B cell (primary cell): ENCODE data around the gene PON3. TPM values are rescaled to one million over a fixed set of nuclear protein-coding genes. Genes with fewer than 3 reads are reported as not detected.

Source experiments
- ATAC-seq: fragments of 200-7000 bp; cut with Tn5 transposase; one replicate; pipeline ENCODE4 v1.10.0; 2021; ENCODE audit warnings: low read depth, mild to moderate bottlenecking, moderate number of reproducible peaks, moderate library complexity
- CTCF ChIA-PET: fragments of 350-600 bp; sonication (Branson Sonifier 250); formaldehyde crosslinking; loops from one replicate; lab custom pipeline; 2021; ENCODE audit warnings: antibody characterized with exemption, inconsistent platforms; lab: Charles Lee
- POLR2A ChIA-PET: fragments of 350-600 bp; sonication (Branson Sonifier 250); formaldehyde crosslinking; loops from one replicate; lab custom pipeline; 2021; ENCODE audit warnings: antibody characterized with exemption; lab: Charles Lee
- DNase-seq: peaks from one replicate; pipeline ENCODE4 v3.0.0; 2013
- H2AFZ ChIP-seq: 2 replicates; pipeline ENCODE4 v1.6.1; 2012; ENCODE audit warnings: mild to moderate bottlenecking, low read depth, low read length; ENCODE audit not compliant: insufficient read depth, poor library complexity, severe bottlenecking
- H3K27ac ChIP-seq, 2 donors: 1 replicate in 1 of 2; 2 replicates in 1 of 2; pipeline ENCODE4 v1.5.1; 2012 to 2013; ENCODE audit warnings: low read length in 2 of 2, mild to moderate bottlenecking in 2 of 2, moderate library complexity in 1 of 2
- H3K27me3 ChIP-seq, 4 experiments: fragments of 200-600 bp in 1 of 4; sonication (generic) in 1 of 4; replicated peaks in 1 of 4; 1 replicate in 2 of 4; 2 replicates in 2 of 4; pipeline versions ENCODE4 v1.6.1 to v1.7.0; 2013 to 2016; ENCODE audit warnings: low read length in 3 of 4, mild to moderate bottlenecking in 2 of 4, mixed read lengths in 1 of 4, moderate library complexity in 1 of 4; ENCODE audit not compliant: insufficient read depth in 4 of 4, control insufficient read depth in 3 of 4; ENCODE audit errors: control extremely low read depth in 1 of 4
- H3K36me3 ChIP-seq, 2 experiments: replicated peaks in 1 of 2; 1 replicate in 1 of 2; 2 replicates in 1 of 2; pipeline versions ENCODE4 v1.6.1 to v1.7.1; 2013; ENCODE audit warnings: low read length in 1 of 2; ENCODE audit not compliant: insufficient read depth in 2 of 2, control insufficient read depth in 1 of 2; ENCODE audit errors: control extremely low read depth in 1 of 2, extremely low read depth in 1 of 2
- H3K4me1 ChIP-seq, 2 donors: fragments of 200-600 bp in 1 of 2; sonication (generic) in 1 of 2; 1 replicate in 1 of 2; 2 replicates in 1 of 2; pipeline versions ENCODE4 v1.5.1 to v1.6.1; 2013 to 2017; ENCODE audit warnings: low read length in 2 of 2; ENCODE audit not compliant: control insufficient read depth in 2 of 2, insufficient read depth in 2 of 2
- H3K4me2 ChIP-seq: replicated peaks from 2 replicates; pipeline ENCODE3; 2012; ENCODE audit warnings: mild to moderate bottlenecking, low read depth, low read length; ENCODE audit not compliant: poor library complexity, severe bottlenecking
- H3K4me3 ChIP-seq, 5 experiments: fragments of 200-600 bp in 1 of 5; sonication (generic) in 1 of 5; 1 replicate in 3 of 5; 2 replicates in 2 of 5; pipeline versions ENCODE4 v1.5.1 to v1.7.0; 2011 to 2016; ENCODE audit warnings: low read length in 4 of 5, mild to moderate bottlenecking in 4 of 5, low read depth in 2 of 5, control low read depth in 1 of 5, moderate library complexity in 1 of 5; ENCODE audit not compliant: insufficient read depth in 1 of 5; ENCODE audit errors: control extremely low read depth in 1 of 5, extremely low read depth in 1 of 5
- H3K79me2 ChIP-seq: fragments of 200-600 bp; sonication (generic); one replicate; pipeline ENCODE4 v1.6.0; 2016; ENCODE audit warnings: low read length; ENCODE audit not compliant: control insufficient read depth, insufficient read depth
- H3K9ac ChIP-seq: fragments of 200-600 bp; sonication (generic); 2 replicates; pipeline ENCODE4 v1.6.1; 2017; ENCODE audit warnings: mild to moderate bottlenecking, low read length, moderate library complexity
- H3K9me3 ChIP-seq, 3 donors: one replicate each; pipeline versions ENCODE4 v1.6.1 to v1.7.1; 2013; ENCODE audit warnings: low read length in 2 of 3; ENCODE audit not compliant: control insufficient read depth in 2 of 3, insufficient read depth in 1 of 3; ENCODE audit errors: control extremely low read depth in 1 of 3
- H4K20me1 ChIP-seq: 2 replicates; pipeline ENCODE4 v1.6.0; 2012; ENCODE audit warnings: mild to moderate bottlenecking, low read length; ENCODE audit not compliant: insufficient read depth, control insufficient read depth, poor library complexity, severe bottlenecking
- H3K27ac Mint-ChIP-seq: one replicate; pipeline ENCODE4 v1.8.0; 2021; ENCODE audit warnings: mixed read lengths
- H3K27me3 Mint-ChIP-seq: one replicate; pipeline ENCODE4 v1.8.0; 2021; ENCODE audit warnings: mixed read lengths
- H3K4me1 Mint-ChIP-seq: one replicate; pipeline ENCODE4 v1.8.0; 2021; ENCODE audit warnings: mixed read lengths
- H3K4me3 Mint-ChIP-seq: one replicate; pipeline ENCODE4 v1.8.0; 2021; ENCODE audit warnings: mixed read lengths
- H3K9me3 Mint-ChIP-seq: one replicate; pipeline ENCODE4 v1.8.0; 2022; ENCODE audit warnings: mixed read lengths; ENCODE audit not compliant: insufficient read depth
- EZH2 ChIP-seq: IDR thresholded peaks from 2 replicates; pipeline ENCODE4 v1.6.1; 2012; ENCODE audit warnings: borderline replicate concordance, low read depth, mild to moderate bottlenecking, moderate library complexity, low read length; ENCODE audit not compliant: insufficient read depth, poor library complexity, severe bottlenecking
- WGBS: methylation state at CpG from one replicate; pipeline ENCODE4 v1.1.5; 2013; ENCODE audit warnings: missing lambda C conversion rate; ENCODE audit not compliant: insufficient coverage; 5-methylcytosine and 5-hydroxymethylcytosine counted together
- intact Hi-C: fragments of 100-400 bp; cut with micrococcal nuclease; formaldehyde crosslinking; loops from one replicate; pipeline ENCODE4 v1.10.0; 2022
- polyA plus RNA-seq: library from polyadenylated mRNA; depleted of rRNA; stranded (reverse); fragments of >200 nt; gene quantifications from 2 replicates; pipeline ENCODE4 v1.2.3, GENCODE V29; 2012
- total RNA-seq, 2 donors: library from RNA; stranded (reverse); fragments of 120-200 nt in 1 of 2; gene quantifications; 1 replicate in 1 of 2; 2 replicates in 1 of 2; pipeline versions ENCODE4 v1.2.3 to v1.2.4, GENCODE V29; 2013 to 2022
- TF ChIP-seq, protein P1 (sequence below): fragments of 200-600 bp; IDR thresholded peaks from one replicate; pipeline ENCODE4 v1.8.0; 2022; ENCODE audit warnings: antibody characterized with exemption, mild to moderate bottlenecking

Gene PON3
- total and polyA plus RNA-seq, 2 donors (not counting 1 experiment from before 2014, with no cell fraction given): not detected

DNA sequence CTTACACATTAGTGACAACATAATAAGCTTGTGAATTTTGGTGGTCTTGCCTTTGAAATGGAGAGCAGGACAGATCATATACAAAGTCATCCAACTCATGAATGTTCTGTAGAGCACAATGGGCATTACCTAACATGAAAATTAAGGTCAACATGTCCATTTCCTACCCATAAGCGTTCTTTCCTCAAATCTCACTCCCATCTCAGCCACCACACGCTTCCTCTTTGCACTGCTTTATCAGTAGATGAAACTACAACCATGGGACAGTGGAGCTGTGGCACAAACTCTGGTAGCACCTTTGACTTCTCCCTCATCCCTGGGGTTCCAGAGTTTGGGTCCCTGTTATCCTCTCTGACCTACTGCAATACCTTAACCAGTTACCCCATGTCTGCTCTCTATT is 36.4 kb upstream of the PON3 start:
- no peaks in the 10 kb centered on the region for H4K20me1 ChIP-seq
- peaks cover 16% of the 10 kb centered on the region for H3K4me1 Mint-ChIP-seq
- no peak overlapping the region for H3K4me3 ChIP-seq
- WGBS: 95% methylated on average over 2 of the region's 2 CpGs
- H3K36me3 ChIP-seq: no peaks in the 10 kb centered on the region
- no peaks in the 10 kb centered on the region for H3K79me2 ChIP-seq
- no peak overlapping the region for H3K4me2 ChIP-seq
- TF ChIP-seq EZH2: no peak
- TF ChIP-seq, protein P1, sequence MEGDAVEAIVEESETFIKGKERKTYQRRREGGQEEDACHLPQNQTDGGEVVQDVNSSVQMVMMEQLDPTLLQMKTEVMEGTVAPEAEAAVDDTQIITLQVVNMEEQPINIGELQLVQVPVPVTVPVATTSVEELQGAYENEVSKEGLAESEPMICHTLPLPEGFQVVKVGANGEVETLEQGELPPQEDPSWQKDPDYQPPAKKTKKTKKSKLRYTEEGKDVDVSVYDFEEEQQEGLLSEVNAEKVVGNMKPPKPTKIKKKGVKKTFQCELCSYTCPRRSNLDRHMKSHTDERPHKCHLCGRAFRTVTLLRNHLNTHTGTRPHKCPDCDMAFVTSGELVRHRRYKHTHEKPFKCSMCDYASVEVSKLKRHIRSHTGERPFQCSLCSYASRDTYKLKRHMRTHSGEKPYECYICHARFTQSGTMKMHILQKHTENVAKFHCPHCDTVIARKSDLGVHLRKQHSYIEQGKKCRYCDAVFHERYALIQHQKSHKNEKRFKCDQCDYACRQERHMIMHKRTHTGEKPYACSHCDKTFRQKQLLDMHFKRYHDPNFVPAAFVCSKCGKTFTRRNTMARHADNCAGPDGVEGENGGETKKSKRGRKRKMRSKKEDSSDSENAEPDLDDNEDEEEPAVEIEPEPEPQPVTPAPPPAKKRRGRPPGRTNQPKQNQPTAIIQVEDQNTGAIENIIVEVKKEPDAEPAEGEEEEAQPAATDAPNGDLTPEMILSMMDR: no peak
- H3K27ac Mint-ChIP-seq: no peak overlapping the region
- ChIA-PET POLR2A (no interaction called here), CTCF (interaction anchor here (1.0 kb wide), 1 partner anchor 44 kb away, joined by 6 read pairs; no protein-coding TSS in a partner anchor)
- DNase-seq (no peak), ATAC-seq (no peak)
- no peak overlapping the region for H3K9ac ChIP-seq
- H3K4me1 ChIP-seq: peaks cover 7 to 16% of the 10 kb centered on the region in 2 donors
- H3K4me3 Mint-ChIP-seq: no peak overlapping the region
- H3K27ac ChIP-seq: no peak overlapping the region
- H3K9me3 Mint-ChIP-seq: no peaks in the 10 kb centered on the region
- no peaks in the 10 kb centered on the region for H3K9me3 ChIP-seq
- intact Hi-C loops: no loop called here
- H3K27me3 ChIP-seq: no peaks in the 10 kb centered on the region
- H3K27me3 Mint-ChIP-seq: peaks cover 3% of the 10 kb centered on the region
- no peak overlapping the region for H2AFZ ChIP-seq

DNA sequence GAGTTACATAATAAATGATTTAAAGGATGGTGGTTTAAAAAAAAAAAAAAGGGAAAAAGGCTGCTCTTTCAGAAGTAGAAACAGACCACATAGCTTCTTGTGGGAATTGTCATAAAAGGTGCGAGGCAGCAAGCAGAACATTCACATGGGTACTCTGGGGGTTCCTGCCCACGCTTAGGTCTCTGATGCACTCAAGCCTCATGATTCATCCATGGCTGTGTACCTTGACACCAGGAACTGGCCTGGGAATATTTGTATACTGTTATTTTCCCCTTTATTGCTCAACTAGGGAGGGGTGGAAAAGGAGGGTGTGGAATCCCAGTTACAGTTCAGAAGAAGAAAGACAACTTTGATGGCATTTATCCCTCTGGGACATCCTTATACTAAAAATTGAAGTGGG is 34.7 kb upstream of the PON3 start:
- peaks cover 12% of the 10 kb centered on the region for H3K4me1 Mint-ChIP-seq
- Histone ChIP-seq H3K9me3 (no peaks in the 10 kb centered on the region), H3K27me3 (no peaks in the 10 kb centered on the region), H3K27ac (no peak overlapping the region), H3K79me2 (no peaks in the 10 kb centered on the region), H3K9ac (no peak overlapping the region), H3K4me2 (no peak overlapping the region), H3K4me3 (no peak overlapping the region), H2AFZ (no peak overlapping the region), H3K36me3 (no peaks in the 10 kb centered on the region), H3K4me1 (peaks cover 7 to 16% of the 10 kb centered on the region in 2 donors), H4K20me1 (no peaks in the 10 kb centered on the region)
- DNase-seq: no peak
- ATAC-seq: no peak
- H3K9me3 Mint-ChIP-seq: no peaks in the 10 kb centered on the region
- TF ChIP-seq EZH2: no peak
- TF ChIP-seq, protein P1: no peak
- CTCF ChIA-PET: no interaction called here
- POLR2A ChIA-PET: interaction anchor here (0.7 kb wide), 1 partner anchor 524 kb away, joined by 6 read pairs; no protein-coding TSS in a partner anchor
- intact Hi-C loops: no loop called here
- H3K27me3 Mint-ChIP-seq: peaks cover 3% of the 10 kb centered on the region
- H3K4me3 Mint-ChIP-seq: no peak overlapping the region
- 80% methylated on average over 1 of the region's 2 CpGs for WGBS
- H3K27ac Mint-ChIP-seq: no peak overlapping the region
